NOMO-1 treated with DMSO at 0.1 percent for 48 hours (cell line): ENCODE measurements around the gene WSCD2.

Experiments
- DNase-seq: peaks from one replicate; lab custom pipeline; 2025; ENCODE audit not compliant: unreplicated experiment; lab: John Stamatoyannopoulos, UW

WSCD2 gene

DNA sequence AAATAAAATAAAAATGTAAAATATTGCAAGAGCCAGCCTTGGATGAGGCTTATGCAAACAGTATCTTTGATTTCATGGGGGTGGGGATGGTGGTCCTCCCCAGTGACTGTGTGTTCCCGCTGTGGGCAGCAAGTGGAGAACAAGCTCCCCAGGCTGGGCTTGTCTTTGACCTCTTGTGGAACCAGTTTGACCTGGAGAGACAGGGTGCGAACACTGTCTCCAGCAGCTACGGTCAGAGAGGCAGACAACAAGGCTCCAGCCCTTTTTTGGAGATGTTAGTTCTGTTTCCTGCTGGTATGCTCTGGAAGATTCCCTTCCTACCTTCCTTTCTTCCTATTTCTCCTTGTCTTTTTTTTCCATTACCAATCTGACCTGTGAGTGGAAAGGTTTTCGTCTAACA, 21.8 kb upstream of the WSCD2 start:
- DNase-seq: no peak

GRCh38 chr12:108109504-108109903, 19.6 kb upstream of the WSCD2 start:
- DNase-seq: no peak

GRCh38 chr12:108109954-108110353, 19.1 kb upstream of the WSCD2 start:
- DNase-seq: no peak

GRCh38 chr12:108110844-108111243, 18.2 kb upstream of the WSCD2 start:
- DNase-seq: no peak

DNA sequence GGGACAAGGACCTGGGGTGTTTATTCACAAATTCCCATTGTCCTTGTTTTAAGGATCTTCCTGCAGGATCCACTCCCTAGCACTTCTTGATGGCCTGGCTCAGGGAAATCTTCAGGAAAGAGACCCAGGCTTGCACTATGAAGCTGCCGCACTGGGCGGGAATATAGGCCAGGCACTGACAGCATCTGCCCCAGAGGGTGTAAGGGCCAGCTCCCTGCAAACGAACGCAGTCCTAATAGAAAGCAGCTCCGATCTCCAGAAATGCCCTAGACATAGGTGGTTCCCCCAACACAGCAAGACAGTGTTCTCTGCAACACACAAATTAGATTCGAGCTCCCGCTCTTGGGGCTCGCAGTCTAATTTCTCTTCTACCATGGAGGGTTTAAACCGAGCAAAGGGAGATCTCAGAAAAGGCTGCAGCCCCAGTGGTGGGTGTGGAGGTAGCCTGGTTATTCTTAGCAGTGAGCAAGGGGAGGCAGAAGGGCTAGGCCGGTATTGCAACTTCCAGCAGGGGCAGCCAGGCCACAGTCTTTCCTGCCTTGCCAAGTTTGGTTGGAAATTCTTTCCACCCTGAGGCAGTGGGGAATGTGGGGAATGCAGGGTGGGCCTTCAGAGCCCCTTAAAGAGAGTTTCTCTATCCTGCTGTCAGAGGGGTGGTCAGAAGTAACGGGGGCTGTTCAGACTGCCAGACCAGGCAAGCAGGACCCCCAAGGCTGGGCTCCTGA, 16.1 kb upstream of the WSCD2 start:
- no peak for DNase-seq

DNA sequence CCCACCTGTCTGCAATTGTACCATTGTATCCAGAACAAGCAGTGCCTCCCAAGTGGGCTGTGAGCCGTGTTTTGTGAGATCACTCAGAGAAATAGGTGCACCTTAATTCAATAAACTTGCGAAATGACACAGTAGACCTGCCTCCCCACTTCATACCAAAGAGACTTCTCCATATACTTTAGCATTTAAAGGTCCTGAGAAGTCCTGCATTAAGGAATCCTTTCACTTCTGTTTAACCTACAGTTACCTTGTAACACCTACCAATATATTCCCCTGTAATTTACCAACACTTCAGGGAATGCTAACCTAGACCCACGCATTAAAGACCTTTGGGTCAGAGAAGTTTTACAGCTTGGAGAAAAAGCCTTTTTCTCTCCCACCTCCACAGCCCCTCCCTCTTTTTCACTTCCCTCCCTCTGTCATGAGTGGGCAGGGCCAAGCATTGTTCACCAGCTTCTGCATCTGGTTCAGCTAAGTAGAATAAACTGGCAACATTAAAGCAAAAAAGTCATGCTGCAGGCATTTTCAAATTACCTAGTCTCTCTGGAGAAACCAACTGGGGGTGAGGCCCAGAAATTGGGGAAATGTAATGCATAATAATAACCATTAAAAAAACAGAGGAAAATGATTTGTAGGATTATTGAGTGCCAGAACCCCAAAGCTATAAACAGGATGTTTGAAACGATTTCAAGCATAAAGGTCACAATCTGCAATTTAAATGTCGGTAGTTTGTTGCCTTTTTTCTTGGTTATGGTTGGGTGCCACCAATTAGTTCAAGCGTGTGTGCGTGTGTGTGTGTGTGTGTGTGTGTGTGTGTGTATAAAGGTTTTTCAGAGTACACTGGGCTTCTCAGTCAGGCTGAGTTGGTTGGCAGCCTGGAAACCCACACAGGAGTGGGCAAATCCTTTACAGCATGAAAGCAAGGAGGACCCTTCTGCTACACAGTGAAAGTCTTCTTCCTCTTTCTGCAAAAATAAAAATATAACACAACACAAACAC, 13.7 kb upstream of the WSCD2 start:
- DNase-seq: no peak

DNA sequence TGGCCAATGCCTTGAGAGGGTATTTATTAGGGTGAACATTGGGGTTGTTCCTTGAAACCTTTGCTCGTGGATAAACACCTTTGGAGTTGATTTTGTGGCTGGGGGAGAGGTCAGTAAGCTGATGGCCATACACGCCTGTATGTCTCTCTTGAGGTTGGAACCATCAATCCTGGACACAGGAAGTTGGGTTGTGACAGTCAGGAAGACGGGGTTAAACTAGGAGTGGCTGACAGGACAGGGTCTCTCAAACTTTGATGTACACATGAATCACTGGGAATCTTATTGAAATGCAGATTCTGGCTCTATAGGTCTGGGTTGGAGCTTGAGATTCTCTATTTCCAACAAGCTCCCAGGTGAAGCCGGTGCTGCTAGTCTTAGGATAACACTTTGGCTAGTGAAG, 12.8 kb upstream of the WSCD2 start:
- no peak for DNase-seq

GRCh38 chr12:108116699-108117098, 12.4 kb upstream of the WSCD2 start:
- DNase-seq: no peak

GRCh38 chr12:108117163-108117849, 11.8 kb upstream of the WSCD2 start:
- DNase-seq: no peak

GRCh38 chr12:108117902-108118301, 11.2 kb upstream of the WSCD2 start:
- DNase-seq: no peak

GRCh38 chr12:108119126-108119973, 9.7 kb upstream of the WSCD2 start:
- DNase-seq: no peak

DNA sequence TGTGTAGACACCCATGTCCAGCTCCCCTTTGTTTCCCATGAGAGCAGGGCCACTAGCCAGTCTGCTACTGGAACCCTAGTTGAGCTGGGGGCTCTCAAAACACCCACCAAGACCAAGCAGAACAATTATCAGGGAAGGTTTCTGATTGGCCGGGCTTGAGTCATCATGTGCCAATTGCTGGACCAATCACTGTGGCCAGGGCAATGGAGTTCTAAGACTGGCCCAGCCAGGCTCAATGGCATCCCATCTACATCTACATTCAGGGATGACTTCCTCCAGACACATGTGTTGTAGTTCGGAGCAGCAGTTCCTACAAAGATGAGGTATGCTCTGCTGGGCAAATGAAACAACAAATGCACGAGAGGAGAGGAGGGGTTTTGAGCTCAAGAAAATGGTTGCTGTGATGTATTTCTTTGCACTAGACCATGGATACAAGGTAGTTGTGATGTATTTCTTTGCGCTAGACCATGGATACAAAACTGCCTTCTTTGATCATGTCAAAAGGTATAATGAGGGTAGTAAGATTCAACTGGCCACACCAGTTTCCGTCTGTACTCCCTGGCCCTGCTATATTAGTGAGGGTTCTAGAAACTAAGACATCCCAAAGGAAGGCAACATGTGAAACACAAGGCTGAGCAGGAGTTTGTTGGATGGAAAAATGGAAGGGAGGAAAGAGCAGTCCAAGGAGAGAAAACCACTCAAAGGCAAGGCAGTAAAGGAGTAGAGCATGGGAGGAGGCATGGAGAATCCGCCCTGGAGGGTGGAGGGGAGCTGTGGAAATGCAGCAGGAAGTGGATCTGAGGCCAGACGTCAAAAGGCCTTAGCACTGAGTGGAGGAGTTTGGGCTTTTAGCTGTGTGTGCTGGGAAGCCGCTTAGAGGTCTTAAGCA, 8.9 kb upstream of the WSCD2 start:
- DNase-seq: no peak

- no peak for DNase-seq
Observed at GRCh38 chr12:108120863-108121165, 8.3 kb upstream of the WSCD2 start.

- no peak for DNase-seq
Observed at GRCh38 chr12:108121320-108121719, 7.8 kb upstream of the WSCD2 start.

DNA sequence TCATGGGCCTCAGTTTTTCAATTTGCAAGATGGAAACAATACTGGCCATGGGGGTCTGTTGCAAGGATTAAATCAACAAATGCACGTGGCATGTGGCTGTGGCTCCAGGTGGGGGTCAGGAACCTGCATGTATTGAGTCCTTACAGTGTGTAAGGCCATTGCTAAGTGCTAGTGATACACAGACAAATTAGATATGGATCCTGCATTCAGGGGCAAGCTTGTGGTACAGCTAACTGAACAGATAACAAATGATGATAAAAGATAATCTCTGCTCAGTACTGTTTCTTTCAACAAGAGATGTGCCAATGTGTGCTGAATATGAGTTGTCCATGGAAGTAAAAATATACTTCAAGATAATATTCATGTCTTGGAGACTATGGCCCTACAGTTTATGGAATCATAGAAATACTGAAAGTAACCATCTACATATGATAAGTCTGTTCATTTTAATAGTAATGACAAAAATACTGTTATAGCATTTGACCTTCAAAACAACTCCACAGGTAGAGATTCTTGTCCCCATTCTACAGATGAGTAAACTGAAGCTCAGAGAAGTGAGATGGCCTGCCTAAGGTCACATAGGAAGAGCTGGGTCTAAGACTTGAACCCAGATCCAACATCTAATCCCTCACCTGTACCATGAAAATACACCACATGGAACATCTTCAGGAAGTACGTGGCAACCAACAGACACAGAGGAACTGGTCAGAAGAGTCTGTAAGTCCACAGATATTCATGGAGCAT, 7.2 kb upstream of the WSCD2 start:
- DNase-seq: no peak

DNA sequence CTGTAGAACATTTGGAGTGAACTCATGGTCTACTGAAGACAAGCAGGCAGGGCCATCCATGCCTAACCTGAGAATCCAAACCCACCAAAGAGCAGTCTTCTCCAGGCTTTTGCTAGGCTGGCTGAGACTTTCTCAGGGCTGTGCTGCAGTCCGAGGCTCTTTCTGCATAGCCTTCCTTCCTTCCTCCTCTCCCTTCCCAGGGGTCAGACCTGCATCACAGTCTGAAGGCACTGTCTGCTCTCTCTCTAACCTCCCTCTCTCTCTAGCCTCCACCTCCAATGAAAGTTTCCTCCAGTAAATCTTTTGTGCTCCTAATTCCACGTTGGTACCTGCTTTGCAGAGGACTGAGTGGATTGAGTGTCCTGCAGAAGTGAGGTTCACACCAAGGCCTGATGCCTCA, 6.4 kb upstream of the WSCD2 start:
- no peak for DNase-seq

DNA sequence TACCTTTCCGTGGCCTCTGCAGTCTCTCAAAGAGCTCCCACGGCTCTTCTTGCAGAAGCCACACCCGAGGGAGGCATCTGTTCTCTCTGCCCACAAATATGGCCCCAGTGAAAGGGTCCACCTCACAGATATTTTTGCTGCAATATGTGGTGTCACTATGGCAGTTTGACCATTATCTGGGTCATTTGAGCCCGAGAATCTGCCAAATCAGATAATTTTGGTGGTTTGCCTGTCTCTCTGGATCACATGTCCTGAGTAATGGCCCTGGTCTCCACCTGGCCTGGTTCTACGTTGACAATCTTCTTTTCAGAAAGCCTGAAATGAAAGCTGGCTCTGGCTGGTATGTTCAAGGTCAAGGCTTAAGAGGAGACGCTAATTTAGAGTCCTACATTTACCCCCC, 5.7 kb upstream of the WSCD2 start:
- DNase-seq: no peak

DNA sequence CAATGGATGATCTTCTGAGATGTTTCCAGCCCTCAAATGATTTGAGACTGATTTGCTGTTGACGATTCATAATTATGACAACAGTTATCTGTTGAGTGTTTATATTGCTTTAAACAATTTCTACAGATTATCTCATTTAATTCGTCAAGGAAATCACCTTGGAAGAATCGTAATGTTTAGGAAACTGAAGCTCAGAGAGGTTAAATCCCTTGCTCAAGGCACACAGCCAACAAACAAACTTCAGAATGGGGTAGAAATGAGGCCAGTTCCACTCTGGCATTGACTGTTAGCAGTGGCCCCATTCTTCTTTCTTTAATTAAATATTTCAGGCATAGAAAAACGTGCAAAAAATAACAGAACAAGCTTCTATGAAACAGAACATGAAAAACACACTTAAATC, 4.0 kb upstream of the WSCD2 start:
- DNase-seq: no peak

DNA sequence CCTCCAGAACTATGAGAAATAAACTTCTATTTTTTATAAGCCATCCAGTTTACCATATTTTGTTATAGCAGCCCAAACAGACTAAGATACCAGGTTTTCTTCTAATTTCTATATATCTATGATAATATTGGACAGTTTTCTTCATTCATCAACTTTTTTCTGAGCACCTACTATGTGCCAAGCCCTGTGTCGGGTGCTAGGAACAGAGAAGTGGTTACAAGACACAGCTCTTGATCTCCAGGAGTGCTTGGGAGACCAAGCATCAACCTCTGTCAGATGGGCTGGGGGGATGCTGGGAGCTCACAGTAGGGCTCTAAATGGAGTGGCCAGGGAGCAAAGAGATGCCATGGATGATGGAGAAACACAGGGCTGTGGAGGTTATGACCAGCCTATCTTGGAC, 2.9 kb upstream of the WSCD2 start:
- no peak for DNase-seq
